Fibroblast of lung (primary cell): Measurements from ENCODE around the gene DEPDC1B. TPM values are rescaled to one million over a fixed set of nuclear protein-coding genes. Genes with fewer than 3 reads are reported as not detected.
"Not testable (repeated sequence)": the region's sequence is repeated elsewhere in the genome, so short reads cannot be mapped to it uniquely, and the experiment has no call there.

ENCODE experiments used
- DNase-seq, 2 donors: peaks; one replicate each; pipeline versions ENCODE4 v3.0.0 to v3.0.0-alpha.2; 2010; ENCODE audit warnings: low read depth in 2 of 2
- H2AFZ ChIP-seq: 2 replicates; pipeline ENCODE4 v1.5.1; 2012; ENCODE audit warnings: low read length, control low read depth, inconsistent platforms
- H3K27ac ChIP-seq: 2 replicates; pipeline ENCODE4 v1.5.1; 2011; ENCODE audit warnings: low read length, control low read depth; ENCODE audit not compliant: insufficient read depth
- H3K27me3 ChIP-seq: 2 replicates; pipeline ENCODE4 v1.5.1; 2011; ENCODE audit warnings: mild to moderate bottlenecking, low read length; ENCODE audit not compliant: control insufficient read depth, insufficient read depth
- H3K36me3 ChIP-seq: 2 replicates; pipeline ENCODE4 v1.5.1; 2011; ENCODE audit warnings: low read length; ENCODE audit not compliant: control insufficient read depth, insufficient read depth
- H3K4me1 ChIP-seq: 2 replicates; pipeline ENCODE4 v1.5.1; 2011; ENCODE audit warnings: low read length; ENCODE audit not compliant: control insufficient read depth, insufficient read depth; ENCODE audit errors: extremely low read depth
- H3K4me2 ChIP-seq: 2 replicates; pipeline ENCODE4 v1.5.1; 2011; ENCODE audit warnings: low read length, control low read depth; ENCODE audit not compliant: insufficient read depth; ENCODE audit errors: extremely low read depth
- H3K4me3 ChIP-seq, 4 experiments: fragments of 200-600 bp in 1 of 4; sonication (generic) in 1 of 4; replicated peaks in 1 of 4; 2 replicates each; pipeline ENCODE4 v1.5.1; 2011 to 2016; ENCODE audit warnings: low read length in 4 of 4, low read depth in 3 of 4, mild to moderate bottlenecking in 3 of 4, control low read depth in 2 of 4, inconsistent platforms in 1 of 4, mixed read lengths in 1 of 4; ENCODE audit not compliant: insufficient read depth in 1 of 4; ENCODE audit errors: control extremely low read depth in 1 of 4
- H3K79me2 ChIP-seq: 2 replicates; pipeline ENCODE4 v1.5.1; 2012; ENCODE audit warnings: mild to moderate bottlenecking, low read length, inconsistent platforms; ENCODE audit not compliant: control insufficient read depth, insufficient read depth
- H3K9ac ChIP-seq: 2 replicates; pipeline ENCODE4 v1.5.1; 2011; ENCODE audit warnings: mild to moderate bottlenecking, low read length, control low read depth; ENCODE audit not compliant: insufficient read depth
- H3K9me3 ChIP-seq: 2 replicates; pipeline ENCODE4 v1.5.1; 2012; ENCODE audit warnings: low read depth, low read length; ENCODE audit not compliant: control insufficient read depth, insufficient read depth
- H4K20me1 ChIP-seq: 2 replicates; pipeline ENCODE4 v1.5.1; 2011; ENCODE audit warnings: low read length; ENCODE audit not compliant: control insufficient read depth, insufficient read depth; ENCODE audit errors: extremely low read depth
- EZH2 ChIP-seq: IDR thresholded peaks from 2 replicates; pipeline ENCODE4 v1.5.1; 2012; ENCODE audit warnings: low read length, control low read depth, mild to moderate bottlenecking; ENCODE audit errors: missing control alignments
- polyA plus RNA-seq, 2 donors: library from polyadenylated mRNA; depleted of rRNA in 1 of 2; stranded (reverse) in 1 of 2; unstranded in 1 of 2; fragments of >200 nt; gene quantifications; 2 replicates each; pipeline ENCODE4 v1.2.1, GENCODE V29; 2011 to 2012; ENCODE audit warnings: missing spikeins in 1 of 2
- total RNA-seq: library from RNA; depleted of rRNA; stranded (reverse); fragments of >200 nt; gene quantifications from 2 replicates; pipeline ENCODE4 v1.2.1, GENCODE V29; 2014
- TF ChIP-seq, protein P1 (sequence below), 2 donors: IDR thresholded peaks in 1 of 2; conservative IDR thresholded peaks in 1 of 2; 1 replicate in 1 of 2; 2 replicates in 1 of 2; pipeline ENCODE4 v1.5.1; 2011 to 2012; ENCODE audit warnings: low read length in 2 of 2, control low read depth in 1 of 2, inconsistent platforms in 1 of 2, low read depth in 1 of 2, mild to moderate bottlenecking in 1 of 2

DEPDC1B gene
- total and polyA plus RNA-seq, 2 donors (not counting 1 experiment from before 2014, with no cell fraction given) = 2.5 to 3.2 TPM

DNA sequence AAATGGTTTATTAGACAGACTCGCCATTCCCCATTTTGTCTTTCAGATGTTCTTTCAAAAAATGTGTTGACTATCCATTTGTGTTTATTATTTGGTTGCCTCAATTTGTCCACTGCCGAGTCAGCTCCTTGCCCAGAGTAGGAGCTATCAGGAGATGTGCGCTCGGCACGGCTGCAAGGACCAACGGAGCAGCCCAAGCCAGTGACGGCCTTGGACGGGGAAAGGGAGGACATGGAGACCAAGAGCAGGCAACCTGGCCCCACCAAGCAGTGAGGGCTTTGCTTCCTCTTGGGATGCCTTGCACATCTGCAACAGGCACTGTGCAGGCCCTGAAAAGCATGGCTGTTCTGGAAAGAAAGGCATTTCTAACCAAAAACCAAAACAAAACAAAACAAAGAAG, 69.8 kb downstream of the DEPDC1B start:
- Histone ChIP-seq H3K4me3 (no peak overlapping the region), H4K20me1 (no peaks in the 10 kb centered on the region), H3K27me3 (no peaks in the 10 kb centered on the region), H3K9ac (no peak overlapping the region), H3K4me2 (no peak overlapping the region), H2AFZ (no peak overlapping the region), H3K36me3 (no peaks in the 10 kb centered on the region), H3K27ac (no peak overlapping the region), H3K4me1 (peaks cover 2% of the 10 kb centered on the region), H3K9me3 (no peaks in the 10 kb centered on the region), H3K79me2 (no peaks in the 10 kb centered on the region)
- TF ChIP-seq, protein P1, sequence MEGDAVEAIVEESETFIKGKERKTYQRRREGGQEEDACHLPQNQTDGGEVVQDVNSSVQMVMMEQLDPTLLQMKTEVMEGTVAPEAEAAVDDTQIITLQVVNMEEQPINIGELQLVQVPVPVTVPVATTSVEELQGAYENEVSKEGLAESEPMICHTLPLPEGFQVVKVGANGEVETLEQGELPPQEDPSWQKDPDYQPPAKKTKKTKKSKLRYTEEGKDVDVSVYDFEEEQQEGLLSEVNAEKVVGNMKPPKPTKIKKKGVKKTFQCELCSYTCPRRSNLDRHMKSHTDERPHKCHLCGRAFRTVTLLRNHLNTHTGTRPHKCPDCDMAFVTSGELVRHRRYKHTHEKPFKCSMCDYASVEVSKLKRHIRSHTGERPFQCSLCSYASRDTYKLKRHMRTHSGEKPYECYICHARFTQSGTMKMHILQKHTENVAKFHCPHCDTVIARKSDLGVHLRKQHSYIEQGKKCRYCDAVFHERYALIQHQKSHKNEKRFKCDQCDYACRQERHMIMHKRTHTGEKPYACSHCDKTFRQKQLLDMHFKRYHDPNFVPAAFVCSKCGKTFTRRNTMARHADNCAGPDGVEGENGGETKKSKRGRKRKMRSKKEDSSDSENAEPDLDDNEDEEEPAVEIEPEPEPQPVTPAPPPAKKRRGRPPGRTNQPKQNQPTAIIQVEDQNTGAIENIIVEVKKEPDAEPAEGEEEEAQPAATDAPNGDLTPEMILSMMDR (conservative IDR thresholded peaks at IDR 0.05 in 1 of 2, IDR thresholded peaks at IDR 0.05 in 1 of 2; ENCODE audit: low read depth in 1 of 2, low read length in 2 of 2) = no peak
- TF ChIP-seq EZH2 = no peak
- DNase-seq = no peak

DNA sequence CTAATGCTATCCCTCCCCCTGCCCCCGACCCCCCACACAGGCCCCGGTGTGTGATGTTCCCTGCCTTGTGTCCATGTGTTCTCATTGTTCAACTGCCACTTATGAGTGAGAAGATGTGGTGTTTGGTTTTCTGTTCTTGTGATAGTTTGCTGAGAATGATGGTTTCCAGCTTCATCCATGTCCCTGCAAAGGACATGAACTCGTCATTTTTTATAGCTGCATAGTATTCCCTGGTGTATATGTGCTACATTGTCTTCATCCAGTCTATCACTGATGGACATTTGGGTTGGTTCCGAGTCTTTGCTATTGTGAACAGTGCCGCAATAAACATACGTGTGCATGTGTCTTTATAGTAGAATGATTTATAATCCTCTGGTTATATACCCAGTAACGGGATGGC, 75.1 kb downstream of the DEPDC1B start:
- not testable (repeated sequence) for H3K9me3 ChIP-seq, H2AFZ ChIP-seq

DNA sequence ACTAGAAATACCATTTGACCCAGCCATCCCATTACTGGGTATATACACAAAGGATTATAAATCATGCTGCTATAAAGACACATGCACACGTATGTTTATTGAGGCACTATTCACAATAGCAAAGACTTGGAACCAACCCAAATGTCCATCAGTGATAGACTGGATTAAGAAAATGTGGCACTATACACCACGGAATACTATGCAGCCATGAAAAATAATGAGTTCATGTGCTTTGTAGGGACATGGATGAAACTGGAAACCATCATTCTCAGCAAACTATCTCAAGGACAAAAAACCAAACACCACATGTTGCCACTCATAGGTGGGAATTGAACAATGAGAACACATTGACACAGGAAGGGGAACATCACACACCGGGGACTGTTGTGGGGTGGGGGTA, 79.2 kb downstream of the DEPDC1B start:
- H3K4me2 ChIP-seq, H3K79me2 ChIP-seq, H3K36me3 ChIP-seq, H3K4me3 ChIP-seq, H2AFZ ChIP-seq, H4K20me1 ChIP-seq, H3K9ac ChIP-seq, H3K27ac ChIP-seq, H3K27me3 ChIP-seq, DNase-seq, H3K4me1 ChIP-seq, H3K9me3 ChIP-seq: not testable (repeated sequence)

More for the DNA sequence above, 75.1 kb downstream of the DEPDC1B start:
- not testable (repeated sequence) for H3K36me3 ChIP-seq, DNase-seq, H3K4me3 ChIP-seq, H4K20me1 ChIP-seq, H3K79me2 ChIP-seq, H3K4me1 ChIP-seq, H3K27me3 ChIP-seq, H3K27ac ChIP-seq, H3K4me2 ChIP-seq, H3K9ac ChIP-seq

DNA sequence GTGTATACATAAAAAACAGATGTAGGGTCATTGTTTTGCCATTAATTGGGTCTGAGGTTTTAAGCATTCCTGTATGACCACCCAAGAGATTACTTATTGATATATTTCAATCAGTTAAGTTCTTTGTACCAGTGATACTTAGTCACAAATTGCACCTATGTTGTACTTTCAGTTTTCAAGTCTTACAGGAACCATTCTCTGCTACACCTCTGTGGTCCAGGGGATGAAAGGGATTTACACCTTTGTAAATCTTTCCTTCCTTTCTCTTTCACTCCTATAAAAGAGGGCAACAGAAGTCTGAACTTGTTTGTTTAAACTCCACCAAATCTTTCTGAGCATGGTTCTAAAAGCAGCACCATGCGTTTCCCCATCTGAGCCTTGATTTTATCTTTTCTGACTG, 86.1 kb downstream of the DEPDC1B start:
- Histone ChIP-seq H3K9me3 (no peaks in the 10 kb centered on the region), H3K4me2 (no peak overlapping the region), H3K79me2 (no peaks in the 10 kb centered on the region), H3K36me3 (no peaks in the 10 kb centered on the region), H3K27ac (no peak overlapping the region), H4K20me1 (no peaks in the 10 kb centered on the region), H3K4me1 (no peaks in the 10 kb centered on the region), H3K27me3 (no peaks in the 10 kb centered on the region), H2AFZ (peak overlapping the region; percentile 9), H3K9ac (no peak overlapping the region), H3K4me3 (no peak overlapping the region)
- TF ChIP-seq, protein P1 (conservative IDR thresholded peaks at IDR 0.05 in 1 of 2, IDR thresholded peaks at IDR 0.05 in 1 of 2; ENCODE audit: low read depth in 1 of 2, low read length in 2 of 2) = no peak
- no peak for TF ChIP-seq EZH2
- DNase-seq = no peak
